Right lobe of liver (tissue), 4 donors: ENCODE measurements around the gene RAB11FIP4.

Source experiments
- CTCF ChIP-seq, 4 donors: fragments of 200-600 bp in 3 of 4; fragments of 450-650 bp in 1 of 4; IDR thresholded peaks; one replicate each; pipeline versions ENCODE4 v1.5.1 to v1.8.0; 2016 to 2022; ENCODE audit warnings: antibody characterized with exemption in 4 of 4, mild to moderate bottlenecking in 2 of 4
- POLR2A ChIP-seq: fragments of 450-650 bp; IDR thresholded peaks from one replicate; pipeline ENCODE4 v1.6.1; 2017; ENCODE audit warnings: antibody characterized with exemption, mild to moderate bottlenecking
- donor health status: DM: no; HTN: no; CAD: no.
- donor health status: DM: no; HTN: no; CAD: no.
- donor health status: DM: no; HTN: yes; CAD: no.

DNA sequence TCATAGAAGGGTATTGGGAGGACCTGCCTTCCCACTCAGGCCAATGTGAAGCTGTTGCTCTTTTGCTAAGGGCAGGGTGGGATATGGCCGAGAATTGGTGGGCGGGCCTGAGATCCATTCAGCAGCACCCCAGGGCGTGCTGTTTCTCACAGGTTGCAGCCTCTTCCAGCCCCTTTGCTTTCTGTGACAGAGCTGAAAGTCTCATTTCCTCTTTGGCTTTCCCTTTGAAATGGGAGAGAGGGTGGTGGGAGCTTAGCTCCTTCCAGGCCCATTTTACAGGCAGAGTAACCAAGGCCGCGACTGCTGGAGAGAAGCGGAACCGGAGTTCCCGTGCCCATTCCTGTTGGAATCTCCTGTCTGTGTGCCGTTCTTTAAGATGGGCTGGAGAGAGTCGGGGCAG, 183.0 kb downstream of the RAB11FIP4 start:
- no peak for TF ChIP-seq CTCF (IDR thresholded peaks at IDR 0.05)
- TF ChIP-seq POLR2A, result no peak
